ENCODE results near the gene ASCC3.

DNA sequence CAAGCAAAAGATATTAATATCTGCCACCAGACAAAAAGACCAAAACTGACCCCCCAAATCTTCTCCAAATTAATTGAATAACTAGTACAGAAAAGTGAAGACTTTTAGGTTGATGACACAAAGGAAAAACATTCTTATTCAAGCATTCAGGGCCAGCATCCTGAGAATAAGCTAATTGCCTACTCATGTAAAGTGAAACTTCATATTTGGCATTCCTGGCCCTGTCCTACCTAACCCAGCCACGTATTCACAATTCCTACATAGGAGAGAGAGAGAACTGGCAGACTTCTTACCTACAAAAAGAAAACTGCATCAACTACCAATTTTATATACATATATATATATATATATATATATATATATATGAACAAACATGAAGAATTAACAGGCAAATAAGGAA, 4.9 kb upstream of the ASCC3 start:
- TF ChIP-seq, protein P1, sequence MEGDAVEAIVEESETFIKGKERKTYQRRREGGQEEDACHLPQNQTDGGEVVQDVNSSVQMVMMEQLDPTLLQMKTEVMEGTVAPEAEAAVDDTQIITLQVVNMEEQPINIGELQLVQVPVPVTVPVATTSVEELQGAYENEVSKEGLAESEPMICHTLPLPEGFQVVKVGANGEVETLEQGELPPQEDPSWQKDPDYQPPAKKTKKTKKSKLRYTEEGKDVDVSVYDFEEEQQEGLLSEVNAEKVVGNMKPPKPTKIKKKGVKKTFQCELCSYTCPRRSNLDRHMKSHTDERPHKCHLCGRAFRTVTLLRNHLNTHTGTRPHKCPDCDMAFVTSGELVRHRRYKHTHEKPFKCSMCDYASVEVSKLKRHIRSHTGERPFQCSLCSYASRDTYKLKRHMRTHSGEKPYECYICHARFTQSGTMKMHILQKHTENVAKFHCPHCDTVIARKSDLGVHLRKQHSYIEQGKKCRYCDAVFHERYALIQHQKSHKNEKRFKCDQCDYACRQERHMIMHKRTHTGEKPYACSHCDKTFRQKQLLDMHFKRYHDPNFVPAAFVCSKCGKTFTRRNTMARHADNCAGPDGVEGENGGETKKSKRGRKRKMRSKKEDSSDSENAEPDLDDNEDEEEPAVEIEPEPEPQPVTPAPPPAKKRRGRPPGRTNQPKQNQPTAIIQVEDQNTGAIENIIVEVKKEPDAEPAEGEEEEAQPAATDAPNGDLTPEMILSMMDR (IDR thresholded peaks at IDR 0.05): no peak
- no peak for TF ChIP-seq POLR2A (IDR thresholded peaks at IDR 0.05)

All from esophagus squamous epithelium (tissue), 4 donors.